Duodenal mucosa (tissue), 2 donors: Measurements from ENCODE around the gene CHST4.

Experiments
- H3K27ac ChIP-seq: one replicate; pipeline ENCODE4 v1.7.0; 2013; ENCODE audit warnings: low read depth, low read length
- H3K27me3 ChIP-seq, 2 donors: one replicate each; pipeline ENCODE4 v1.7.0; 2013; ENCODE audit warnings: low read length in 2 of 2, control low read depth in 1 of 2; ENCODE audit not compliant: insufficient read depth in 2 of 2, control insufficient read depth in 1 of 2
- H3K36me3 ChIP-seq, 2 donors: one replicate each; pipeline ENCODE4 v1.7.0; 2013; ENCODE audit warnings: low read length in 2 of 2, control low read depth in 1 of 2; ENCODE audit not compliant: insufficient read depth in 2 of 2, control insufficient read depth in 1 of 2
- H3K4me1 ChIP-seq, 2 donors: one replicate each; pipeline ENCODE4 v1.7.0; 2013; ENCODE audit warnings: low read length in 2 of 2, control low read depth in 1 of 2; ENCODE audit not compliant: insufficient read depth in 2 of 2, control insufficient read depth in 1 of 2
- H3K4me3 ChIP-seq, 2 donors: one replicate each; pipeline ENCODE4 v1.7.0; 2013; ENCODE audit warnings: low read length in 2 of 2, low read depth in 1 of 2
- H3K9ac ChIP-seq, 2 donors: one replicate each; pipeline ENCODE4 v1.7.0; 2013; ENCODE audit warnings: low read length in 2 of 2, low read depth in 1 of 2
- H3K9me3 ChIP-seq, 2 donors: one replicate each; pipeline ENCODE4 v1.7.0; 2013; ENCODE audit warnings: low read length in 2 of 2, control low read depth in 1 of 2; ENCODE audit not compliant: control insufficient read depth in 1 of 2

The CHST4 gene

GRCh38 chr16:71526111-71526631 lies at the start of gene CHST4:
Gene CHST4 (plus strand): TSS chr16:71526426. CDS start chr16:71536678, 10,252 bp downstream.
- Histone ChIP-seq H3K4me1 (no peaks in the 10 kb centered on the region), H3K27me3 (peaks cover 0 to 3% of the 10 kb centered on the region in 2 donors), H3K4me3 (no peak within 1 kb of the TSS), H3K9me3 (no peaks in the 10 kb centered on the region), H3K36me3 (no peaks in the 10 kb centered on the region), H3K27ac (no peak within 1 kb of the TSS), H3K9ac (no peak within 1 kb of the TSS)

GRCh38 chr16:71476457-71477124 lies 49.6 kb upstream of the CHST4 start:
- Histone ChIP-seq H3K9ac (no peak overlapping the region), H3K4me3 (no peak overlapping the region), H3K27ac (no peak overlapping the region), H3K4me1 (no peaks in the 10 kb centered on the region), H3K9me3 (no peaks in the 10 kb centered on the region), H3K36me3 (peaks cover 3 to 16% of the 10 kb centered on the region in 2 donors), H3K27me3 (no peaks in the 10 kb centered on the region)

- Histone ChIP-seq H3K27me3 (no peaks in the 10 kb centered on the region), H3K9ac (no peak overlapping the region), H3K4me3 (no peak overlapping the region), H3K9me3 (no peaks in the 10 kb centered on the region), H3K36me3 (peaks cover 0 to 16% of the 10 kb centered on the region in 2 donors), H3K27ac (no peak overlapping the region), H3K4me1 (peaks cover 7% of the 10 kb centered on the region in 2 donors)
Measured at GRCh38 chr16:71479420-71479819, 46.8 kb upstream of the CHST4 start.

GRCh38 chr16:71480956-71481355 lies 45.3 kb upstream of the CHST4 start:
- H3K27ac ChIP-seq = no peak overlapping the region
- no peaks in the 10 kb centered on the region for H3K9me3 ChIP-seq
- H3K27me3 ChIP-seq = no peaks in the 10 kb centered on the region

GRCh38 chr16:71482569-71482968 lies 43.7 kb upstream of the CHST4 start:
- peaks cover 0 to 7% of the 10 kb centered on the region in 2 donors for H3K36me3 ChIP-seq
- H3K4me3 ChIP-seq = no peak overlapping the region
- no peaks in the 10 kb centered on the region for H3K9me3 ChIP-seq
- H3K4me1 ChIP-seq = peaks cover 7 to 10% of the 10 kb centered on the region in 2 donors
- H3K27ac ChIP-seq = no peak overlapping the region
- H3K9ac ChIP-seq = no peak overlapping the region
- no peaks in the 10 kb centered on the region for H3K27me3 ChIP-seq

More at GRCh38 chr16:71480956-71481355, 45.3 kb upstream of the CHST4 start:
- Histone ChIP-seq H3K4me3 (no peak overlapping the region), H3K36me3 (peaks cover 0 to 12% of the 10 kb centered on the region in 2 donors), H3K9ac (no peak overlapping the region), H3K4me1 (peaks cover 7 to 10% of the 10 kb centered on the region in 2 donors)

GRCh38 chr16:71484006-71484893 lies 42.0 kb upstream of the CHST4 start:
- no peaks in the 10 kb centered on the region for H3K9me3 ChIP-seq
- peak overlapping the region; percentile 87 to 94 for H3K4me3 ChIP-seq
- H3K36me3 ChIP-seq = no peaks in the 10 kb centered on the region
- H3K9ac ChIP-seq = peak overlapping the region; percentile 84 to 93
- no peaks in the 10 kb centered on the region for H3K27me3 ChIP-seq
- peak overlapping the region; percentile 99 for H3K27ac ChIP-seq
- H3K4me1 ChIP-seq = peaks cover 7 to 10% of the 10 kb centered on the region in 2 donors

- no peak within 1 kb of the TSS for H3K27ac ChIP-seq
- peaks cover 0 to 3% of the 10 kb centered on the region in 2 donors for H3K4me1 ChIP-seq
- H3K27me3 ChIP-seq = no peaks in the 10 kb centered on the region
- H3K4me3 ChIP-seq = no peak within 1 kb of the TSS
- H3K9me3 ChIP-seq = no peaks in the 10 kb centered on the region
- H3K36me3 ChIP-seq = no peaks in the 10 kb centered on the region
- H3K9ac ChIP-seq = no peak within 1 kb of the TSS
Measured at GRCh38 chr16:71489122-71489521, 37.1 kb upstream of the CHST4 start, which contains the start of gene ZNF19. Gene ZNF19 (minus strand): TSS chr16:71489324. CDS start chr16:71482114, 7,210 bp downstream.

- H3K9ac ChIP-seq = no peak overlapping the region
- H3K9me3 ChIP-seq = no peaks in the 10 kb centered on the region
- no peaks in the 10 kb centered on the region for H3K4me1 ChIP-seq
- no peaks in the 10 kb centered on the region for H3K27me3 ChIP-seq
- no peak overlapping the region for H3K27ac ChIP-seq
- H3K36me3 ChIP-seq = no peaks in the 10 kb centered on the region
- H3K4me3 ChIP-seq = no peak overlapping the region
Measured at GRCh38 chr16:71490361-71490760, 35.9 kb upstream of the CHST4 start.

- H3K9me3 ChIP-seq = no peaks in the 10 kb centered on the region
- H3K27ac ChIP-seq = no peak overlapping the region
- no peaks in the 10 kb centered on the region for H3K4me1 ChIP-seq
- H3K36me3 ChIP-seq = no peaks in the 10 kb centered on the region
- H3K9ac ChIP-seq = no peak overlapping the region
- no peaks in the 10 kb centered on the region for H3K27me3 ChIP-seq
- H3K4me3 ChIP-seq = no peak overlapping the region
Measured at GRCh38 chr16:71491054-71491453, 35.2 kb upstream of the CHST4 start.

- Histone ChIP-seq H3K9me3 (no peaks in the 10 kb centered on the region), H3K27me3 (no peaks in the 10 kb centered on the region), H3K4me1 (no peaks in the 10 kb centered on the region), H3K36me3 (no peaks in the 10 kb centered on the region), H3K27ac (no peak overlapping the region), H3K4me3 (no peak overlapping the region), H3K9ac (no peak overlapping the region)
Measured at GRCh38 chr16:71492786-71493185, 33.4 kb upstream of the CHST4 start.
